Head of caudate nucleus (tissue), 42 donors: Measurements from ENCODE around the gene MYBPC1.
A peak's percentile ranks its signal among the peaks of the same experiment; 100 is the strongest.
"Not testable (repeated sequence)": the region's sequence is repeated elsewhere in the genome, so short reads cannot be mapped to it uniquely, and the experiment has no call there.

Source experiments
- DNase-seq, 42 donors: peaks; one replicate each; pipeline versions ENCODE4 v3.0.0 to v3.0.0-alpha.2; 2020 to 2021; ENCODE audit warnings: mixed read lengths in 7 of 42
- intact Hi-C: fragments of 100-400 bp; cut with DNase I; formaldehyde crosslinking; loops from one replicate; pipeline ENCODE4 v1.15.0; 2022

Gene MYBPC1

DNA sequence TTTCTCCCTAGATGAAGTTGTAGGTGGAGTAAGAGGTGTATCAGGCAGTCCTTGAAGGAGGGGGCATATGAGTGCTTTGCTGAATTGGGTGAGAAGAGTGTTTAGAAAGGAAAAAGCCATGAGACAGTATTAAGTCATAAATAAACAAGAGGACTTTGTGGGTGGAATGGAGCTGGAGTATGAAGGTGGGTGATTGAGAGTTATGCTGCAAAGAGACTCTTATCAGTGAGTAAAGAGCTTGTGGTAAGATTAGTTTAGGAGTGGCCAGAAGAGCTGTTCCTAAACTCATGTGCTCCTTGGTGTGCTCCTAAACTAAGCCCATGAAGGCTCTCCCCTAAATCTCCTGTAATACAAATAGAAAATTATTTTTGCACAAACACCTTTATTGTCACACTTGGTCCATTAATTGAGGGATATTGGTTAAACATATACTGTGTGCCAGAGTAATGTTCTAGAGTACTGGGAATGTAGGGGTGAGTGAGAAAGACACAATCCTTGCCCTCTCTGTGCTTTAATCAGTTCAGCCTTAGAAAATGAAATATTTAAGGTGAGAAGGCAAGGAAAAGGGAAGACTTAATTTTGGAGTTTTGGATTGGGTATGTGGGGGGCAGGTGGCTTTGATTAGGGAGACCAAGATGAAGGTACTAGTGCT lies 112.5 kb downstream of the MYBPC1 start:
- intact Hi-C loops: no loop called here
- DNase-seq: no peak

DNA sequence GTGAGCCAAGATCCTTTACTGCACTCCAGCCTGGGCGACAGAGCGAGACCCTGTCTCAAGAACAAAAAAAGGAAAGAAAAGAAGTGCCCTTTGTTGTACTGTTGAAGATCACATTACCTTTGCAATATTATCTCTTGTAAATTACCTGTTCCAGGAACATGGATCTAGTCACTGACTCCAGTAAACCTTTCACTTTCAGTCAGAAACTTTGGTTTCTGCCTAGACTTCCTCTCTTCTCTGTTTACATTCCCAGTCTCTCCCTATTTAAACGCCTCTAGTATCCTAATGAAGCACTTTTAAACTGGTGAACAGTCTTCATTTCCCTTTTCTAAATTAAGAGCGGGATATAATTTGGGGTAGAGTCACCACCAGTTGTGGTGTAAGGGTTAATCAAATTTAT lies 115.5 kb downstream of the MYBPC1 start:
- intact Hi-C loops: no loop called here
- no peak for DNase-seq

DNA sequence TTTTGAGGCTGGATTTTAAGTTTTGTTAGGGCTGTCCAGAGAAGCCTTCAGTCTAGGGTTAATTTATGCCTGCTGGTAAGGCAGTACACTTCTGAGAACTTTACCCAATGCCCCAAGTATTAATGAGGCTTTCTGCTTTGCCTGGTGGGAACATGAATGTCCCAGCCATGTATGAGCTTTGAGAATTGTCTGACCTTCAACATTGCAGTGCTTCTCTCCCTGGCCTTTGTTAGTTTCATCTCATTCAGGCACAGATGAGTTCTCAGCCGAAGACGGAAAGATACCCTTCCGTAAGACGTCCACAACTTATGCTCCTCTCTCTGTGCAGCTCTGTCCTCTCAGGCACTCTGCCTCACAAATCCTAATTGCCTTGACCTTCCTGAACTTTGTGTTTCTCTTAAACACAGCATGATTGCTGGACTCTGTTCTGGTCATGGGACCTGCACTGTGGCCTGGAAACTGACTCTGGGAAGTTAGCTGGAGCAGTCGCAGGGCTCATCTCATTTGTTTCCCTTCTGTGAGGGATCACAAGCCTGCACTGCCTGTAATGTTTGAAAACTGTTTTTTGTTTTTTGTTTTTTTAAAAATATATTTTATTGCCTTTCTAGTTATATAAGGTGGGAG lies 118.4 kb downstream of the MYBPC1 start:
- DNase-seq: peak in 25 of 42 donors; percentile 3 to 62 (median 35)
- intact Hi-C loops: no loop called here

DNA sequence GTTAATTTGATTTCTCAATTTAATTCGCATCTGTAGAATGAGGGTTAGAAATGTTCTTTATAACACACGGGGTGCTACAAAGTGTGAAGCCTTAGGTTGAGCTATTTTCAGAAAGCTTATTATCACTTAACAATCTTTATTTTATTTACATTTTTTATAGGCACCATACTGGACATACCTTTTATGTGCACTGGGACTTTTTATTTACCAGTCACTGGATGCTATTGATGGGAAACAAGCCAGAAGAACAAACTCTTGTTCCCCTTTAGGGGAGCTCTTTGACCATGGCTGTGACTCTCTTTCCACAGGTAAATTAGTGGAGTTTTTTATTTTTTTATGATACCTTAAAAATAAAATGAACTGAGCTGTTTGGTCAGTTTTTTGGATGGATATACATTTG lies 119.2 kb downstream of the MYBPC1 start:
- intact Hi-C loops: no loop called here
- DNase-seq: no peak

DNA sequence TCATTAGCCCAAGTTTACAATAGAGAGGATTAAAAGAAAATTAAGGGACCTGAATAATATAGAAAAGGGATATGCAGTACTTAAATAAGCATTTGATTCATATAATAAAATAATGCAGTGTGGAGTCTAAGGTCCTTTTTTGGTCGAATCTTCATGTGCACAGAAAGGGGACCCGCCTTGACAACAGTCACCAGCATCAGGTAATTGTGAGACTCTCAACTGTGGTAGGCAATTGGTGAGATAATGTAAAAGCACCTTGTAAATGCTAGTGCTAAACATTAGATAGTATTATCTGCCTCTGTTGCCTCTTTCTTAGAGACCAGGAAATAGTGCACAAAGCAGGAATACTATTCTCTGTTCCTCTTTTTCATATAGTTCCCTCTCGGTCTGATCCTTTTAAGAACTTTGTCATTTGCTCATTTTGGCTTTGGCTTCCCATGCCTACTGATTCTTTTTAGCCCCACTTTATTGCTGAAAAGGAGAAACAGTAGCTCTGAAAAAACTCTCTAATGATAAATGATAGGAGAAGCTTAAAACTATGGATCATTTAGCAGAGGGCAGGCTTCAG lies 120.2 kb downstream of the MYBPC1 start:
- intact Hi-C loops: no loop called here
- DNase-seq: no peak

DNA sequence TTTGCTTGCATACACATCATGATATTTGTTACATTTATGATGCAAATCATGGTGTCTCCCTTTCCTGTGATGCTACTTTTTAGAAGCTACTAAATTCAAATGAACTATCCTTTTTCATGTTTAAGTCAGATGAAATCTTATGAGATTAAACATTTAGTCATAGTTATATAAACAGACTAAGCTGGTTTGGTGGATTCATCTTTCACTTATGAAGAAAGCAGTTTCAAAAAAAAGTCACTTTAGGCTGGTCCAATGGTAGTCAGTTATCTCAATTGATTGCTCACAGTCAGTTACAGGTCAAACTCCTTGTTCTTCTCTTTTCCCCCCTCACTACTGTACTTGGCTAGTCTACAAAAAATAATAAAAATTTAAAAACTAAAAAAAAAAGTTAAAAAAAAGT lies 124.8 kb downstream of the MYBPC1 start:
- DNase-seq: no peak
- intact Hi-C loops: no loop called here

DNA sequence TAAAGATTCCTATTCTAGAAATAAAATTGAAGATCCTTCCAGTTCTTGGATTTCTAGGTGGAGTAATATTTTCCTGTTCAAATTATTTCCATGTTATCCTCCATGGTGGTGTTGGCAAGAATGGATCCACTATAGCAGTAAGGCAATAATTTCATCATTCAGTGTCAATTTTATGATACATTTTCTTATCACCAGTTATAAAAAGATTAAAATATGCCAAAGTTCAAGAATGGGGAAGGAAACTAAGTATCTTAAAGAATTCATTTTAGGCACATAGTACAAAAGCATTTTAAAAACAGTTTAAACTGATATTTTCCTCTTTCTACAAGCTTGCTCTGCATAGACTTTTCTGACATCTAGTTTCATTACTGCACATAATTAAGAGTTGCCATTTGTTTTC lies 125.3 kb downstream of the MYBPC1 start:
- intact Hi-C loops: no loop called here
- no peak for DNase-seq

DNA sequence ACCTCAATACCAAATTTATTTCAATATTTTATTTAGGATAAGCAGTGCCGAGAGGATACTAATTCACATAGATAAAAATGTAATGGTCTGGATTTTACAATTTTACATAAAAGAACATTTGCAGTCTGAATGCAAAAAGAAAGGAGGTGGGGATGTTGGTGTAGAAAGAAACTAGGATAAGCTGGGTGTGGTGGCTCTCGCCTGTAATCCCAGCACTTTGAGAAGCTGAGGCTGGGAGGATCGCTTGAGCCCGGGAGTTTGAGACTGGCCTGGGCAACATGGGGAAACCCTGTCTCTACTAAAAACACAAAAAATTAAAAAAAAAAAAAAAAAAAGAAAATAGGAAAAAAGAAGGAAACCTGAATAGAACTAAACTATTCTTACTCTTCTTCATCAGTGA lies 127.6 kb downstream of the MYBPC1 start:
- intact Hi-C loops: no loop called here

DNA sequence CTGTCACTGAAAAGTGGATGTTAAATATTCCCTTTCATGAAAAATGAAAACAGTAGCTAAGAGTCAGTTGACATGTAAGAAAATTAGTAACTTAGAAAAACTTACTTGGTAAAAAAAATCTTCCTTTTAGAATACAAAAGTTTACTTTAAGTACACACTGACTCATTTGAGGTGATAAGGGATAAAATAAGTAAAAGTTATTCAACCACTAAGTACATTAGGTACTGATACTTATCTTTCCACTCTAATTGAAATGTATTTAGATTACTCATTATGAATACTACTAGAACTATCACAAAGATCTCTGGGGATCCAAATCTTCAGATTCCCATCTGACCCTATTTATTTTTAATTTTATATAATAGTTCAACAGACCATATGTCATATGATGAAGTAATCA lies 132.3 kb downstream of the MYBPC1 start:
- intact Hi-C loops: no loop called here

More for the DNA sequence above, 127.6 kb downstream of the MYBPC1 start:
- DNase-seq: no peak

DNA sequence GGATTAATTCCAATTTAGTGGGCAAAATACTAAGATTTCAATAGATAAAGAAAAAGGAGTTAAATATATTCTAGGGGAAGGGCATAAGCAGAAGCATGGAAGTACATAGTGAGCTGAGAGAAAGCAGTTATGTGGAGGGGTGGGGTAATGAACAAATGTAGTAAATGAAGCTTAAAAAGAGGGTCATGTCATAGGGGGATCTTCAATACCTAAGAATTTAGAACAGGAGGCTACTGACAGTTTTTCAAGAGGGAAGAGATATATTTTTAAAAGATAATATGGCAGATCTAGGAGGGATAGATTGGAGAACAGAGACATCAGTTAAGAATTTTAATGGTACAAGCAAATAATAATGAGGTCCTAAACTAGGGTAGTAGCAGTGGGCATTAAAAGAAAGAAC lies 135.1 kb downstream of the MYBPC1 start:
- intact Hi-C loops: no loop called here
- no peak for DNase-seq

More for the DNA sequence above, 132.3 kb downstream of the MYBPC1 start:
- DNase-seq: no peak

DNA sequence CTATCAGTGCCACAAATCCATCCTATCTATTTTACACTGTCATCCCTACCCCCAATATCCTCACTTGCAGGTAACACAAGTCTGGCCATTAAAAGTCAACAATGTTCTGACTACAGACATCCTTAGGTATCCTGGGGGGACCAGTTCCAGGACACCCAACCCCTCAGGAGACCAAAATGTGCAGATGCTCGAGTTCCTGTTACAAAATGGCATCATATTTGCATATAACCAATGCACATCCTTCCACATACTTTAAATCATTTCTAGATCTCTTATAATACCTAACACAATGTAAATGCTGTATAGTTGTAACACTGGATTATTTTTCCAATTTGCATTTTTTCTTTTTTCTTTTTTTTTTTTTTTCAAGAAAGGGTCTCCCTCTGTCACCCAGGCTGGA lies 137.5 kb downstream of the MYBPC1 start:
- intact Hi-C loops: no loop called here
- no peak for DNase-seq

DNA sequence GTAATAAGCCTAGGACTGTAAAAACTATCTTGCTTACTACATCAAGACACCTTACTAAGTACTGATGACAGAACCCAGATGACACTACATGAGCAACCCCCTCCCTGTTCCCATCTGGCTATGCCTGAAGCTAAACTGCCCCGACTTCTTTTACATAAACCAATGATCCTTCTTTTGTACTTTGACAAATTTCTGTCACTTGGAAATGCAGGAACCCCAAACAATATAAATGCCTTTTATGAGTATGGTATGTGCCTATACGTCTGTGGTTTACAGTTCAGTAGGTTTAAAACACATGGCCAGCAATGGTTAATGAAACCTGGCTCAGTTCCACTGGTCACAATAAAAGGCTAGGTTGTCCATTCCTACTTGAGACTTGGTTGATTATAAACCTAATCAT lies 138.4 kb downstream of the MYBPC1 start:
- no peak for DNase-seq
- intact Hi-C loops: no loop called here

DNA sequence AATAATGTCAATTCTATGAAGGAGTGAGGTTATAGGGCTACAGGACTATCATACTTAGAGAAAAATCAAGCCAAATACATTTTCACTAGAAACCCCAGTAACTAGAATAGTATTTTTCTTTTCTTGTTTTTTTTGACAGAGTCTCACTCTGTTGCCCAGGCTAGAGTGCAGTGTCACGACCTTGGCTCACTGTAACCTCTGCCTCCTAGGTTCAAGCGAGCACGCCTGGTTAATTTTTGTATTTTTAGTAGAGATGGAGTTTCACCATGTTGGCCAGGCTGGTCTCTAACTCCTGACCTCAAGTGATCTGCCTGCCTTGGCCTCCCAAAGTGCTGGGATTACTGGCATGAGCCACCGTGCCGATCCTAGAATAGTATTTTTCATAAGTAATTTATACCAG lies 139.7 kb downstream of the MYBPC1 start:
- intact Hi-C loops, DNase-seq: not testable (repeated sequence)
